GM19467 (cell line): ENCODE data around the gene CACNA1E.
A peak's percentile ranks its signal among the peaks of the same experiment; 100 is the strongest.

Source experiments
- ATAC-seq: cut with Tn5 transposase; IDR thresholded peaks from one replicate; pipeline ENCODE4 v1.9.1; 2021; ENCODE audit warnings: mild to moderate bottlenecking, moderate library complexity; ENCODE audit not compliant: unreplicated experiment

Gene CACNA1E

GRCh38 chr1:181482521-181483284, 614 bp upstream of the CACNA1E start:
- peak; percentile 37 for ATAC-seq

- ATAC-seq, result no peak
Measured at GRCh38 chr1:181484821-181485220, 1.5 kb downstream of the CACNA1E start.

- ATAC-seq, result peak; percentile 42
Measured at GRCh38 chr1:181485287-181486097, 2.2 kb downstream of the CACNA1E start.

- ATAC-seq, result no peak
Measured at GRCh38 chr1:181486098-181486420, 2.7 kb downstream of the CACNA1E start.

- ATAC-seq, result no peak
Measured at GRCh38 chr1:181488866-181489265, 5.5 kb downstream of the CACNA1E start.

GRCh38 chr1:181490276-181490675, 7.0 kb downstream of the CACNA1E start:
- ATAC-seq, result no peak

GRCh38 chr1:181490740-181491712, 7.7 kb downstream of the CACNA1E start:
- no peak for ATAC-seq

- no peak for ATAC-seq
Measured at GRCh38 chr1:181493166-181493565, 9.8 kb downstream of the CACNA1E start.

GRCh38 chr1:181493885-181494284, 10.6 kb downstream of the CACNA1E start:
- no peak for ATAC-seq

GRCh38 chr1:181496759-181497158, 13.4 kb downstream of the CACNA1E start:
- no peak for ATAC-seq

- ATAC-seq, result no peak
Measured at GRCh38 chr1:181497870-181498269, 14.6 kb downstream of the CACNA1E start.

GRCh38 chr1:181499825-181500224, 16.5 kb downstream of the CACNA1E start:
- no peak for ATAC-seq

- no peak for ATAC-seq
Measured at GRCh38 chr1:181500636-181501035, 17.3 kb downstream of the CACNA1E start.

GRCh38 chr1:181501612-181502011, 18.3 kb downstream of the CACNA1E start:
- ATAC-seq, result no peak

GRCh38 chr1:181503171-181503810, 20.0 kb downstream of the CACNA1E start:
- ATAC-seq, result no peak

- peak; percentile 44 for ATAC-seq
Measured at GRCh38 chr1:181504399-181504842, 21.1 kb downstream of the CACNA1E start.

GRCh38 chr1:181506563-181507353, 23.4 kb downstream of the CACNA1E start:
- ATAC-seq, result no peak

GRCh38 chr1:181508486-181509165, 25.3 kb downstream of the CACNA1E start:
- no peak for ATAC-seq

- no peak for ATAC-seq
Measured at GRCh38 chr1:181513786-181514297, 30.5 kb downstream of the CACNA1E start.
